Tongue (tissue), 2 donors: Measurements from ENCODE around the gene MGAT3. TPM values are rescaled to one million over a fixed set of nuclear protein-coding genes. Genes with fewer than 3 reads are reported as not detected.
"Not testable (repeated sequence)": the region's sequence is repeated elsewhere in the genome, so short reads cannot be mapped to it uniquely, and the experiment has no call there.

Experiments
- DNase-seq: peaks from one replicate; pipeline ENCODE4 v3.0.0-alpha.2; 2015
- total RNA-seq: library from RNA; depleted of rRNA; stranded (reverse); fragments of >200 nt; gene quantifications from one replicate; pipeline ENCODE4 v1.2.3, GENCODE V29; 2014

MGAT3 gene
- 2.9 TPM for total RNA-seq

GRCh38 chr22:39456522-39457197, at the start of gene MGAT3:
Gene MGAT3 (plus strand): TSS chr22:39457012. CDS start chr22:39487348, 30,336 bp downstream.
- DNase-seq, result no peak

- no peak for DNase-seq
These were observed 48.6 kb upstream of the MGAT3 start for GRCh38 chr22:39408173-39408572.

GRCh38 chr22:39408807-39409206, 48.0 kb upstream of the MGAT3 start:
- no peak for DNase-seq

- DNase-seq, result no peak
These were observed 47.2 kb upstream of the MGAT3 start for GRCh38 chr22:39409516-39410029.

GRCh38 chr22:39410264-39410663, 46.5 kb upstream of the MGAT3 start:
- DNase-seq, result no peak

- not testable (repeated sequence) for DNase-seq
These were observed 44.9 kb upstream of the MGAT3 start for GRCh38 chr22:39411828-39412365.

- DNase-seq, result not testable (repeated sequence)
These were observed 43.6 kb upstream of the MGAT3 start for GRCh38 chr22:39413204-39413603.

- DNase-seq, result no peak
These were observed 42.4 kb upstream of the MGAT3 start for GRCh38 chr22:39414377-39414776.

GRCh38 chr22:39414886-39415285, 41.9 kb upstream of the MGAT3 start:
- no peak for DNase-seq

GRCh38 chr22:39415506-39415905, 41.3 kb upstream of the MGAT3 start:
- no peak for DNase-seq

GRCh38 chr22:39416319-39416718, 40.5 kb upstream of the MGAT3 start:
- DNase-seq, result no peak

GRCh38 chr22:39417641-39418040, 39.2 kb upstream of the MGAT3 start:
- no peak for DNase-seq

- no peak for DNase-seq
These were observed 38.1 kb upstream of the MGAT3 start for GRCh38 chr22:39418696-39419095.

GRCh38 chr22:39419096-39419495, 37.7 kb upstream of the MGAT3 start:
- no peak for DNase-seq

- DNase-seq, result no peak
These were observed 36.9 kb upstream of the MGAT3 start for GRCh38 chr22:39419911-39420310.

- DNase-seq, result no peak
These were observed 35.1 kb upstream of the MGAT3 start for GRCh38 chr22:39421691-39422090.

GRCh38 chr22:39422101-39422500, 34.7 kb upstream of the MGAT3 start:
- DNase-seq, result no peak

- no peak for DNase-seq
These were observed 34.1 kb upstream of the MGAT3 start for GRCh38 chr22:39422721-39423120.

GRCh38 chr22:39423976-39424375, 32.8 kb upstream of the MGAT3 start:
- DNase-seq, result no peak

GRCh38 chr22:39426380-39427043, 30.3 kb upstream of the MGAT3 start:
- DNase-seq, result no peak

GRCh38 chr22:39427751-39428596, 28.8 kb upstream of the MGAT3 start:
- DNase-seq, result no peak

GRCh38 chr22:39428597-39429071, 28.2 kb upstream of the MGAT3 start:
- DNase-seq, result no peak
